HG02642 (cell line): Measurements from ENCODE around the gene TMEM232.
"Not testable (repeated sequence)": the region's sequence is repeated elsewhere in the genome, so short reads cannot be mapped to it uniquely, and the experiment has no call there.

Source experiments
- ATAC-seq: cut with Tn5 transposase; IDR thresholded peaks from one replicate; pipeline ENCODE4 v1.9.1; 2021; ENCODE audit warnings: mild to moderate bottlenecking; ENCODE audit not compliant: unreplicated experiment, poor library complexity

The TMEM232 gene

DNA sequence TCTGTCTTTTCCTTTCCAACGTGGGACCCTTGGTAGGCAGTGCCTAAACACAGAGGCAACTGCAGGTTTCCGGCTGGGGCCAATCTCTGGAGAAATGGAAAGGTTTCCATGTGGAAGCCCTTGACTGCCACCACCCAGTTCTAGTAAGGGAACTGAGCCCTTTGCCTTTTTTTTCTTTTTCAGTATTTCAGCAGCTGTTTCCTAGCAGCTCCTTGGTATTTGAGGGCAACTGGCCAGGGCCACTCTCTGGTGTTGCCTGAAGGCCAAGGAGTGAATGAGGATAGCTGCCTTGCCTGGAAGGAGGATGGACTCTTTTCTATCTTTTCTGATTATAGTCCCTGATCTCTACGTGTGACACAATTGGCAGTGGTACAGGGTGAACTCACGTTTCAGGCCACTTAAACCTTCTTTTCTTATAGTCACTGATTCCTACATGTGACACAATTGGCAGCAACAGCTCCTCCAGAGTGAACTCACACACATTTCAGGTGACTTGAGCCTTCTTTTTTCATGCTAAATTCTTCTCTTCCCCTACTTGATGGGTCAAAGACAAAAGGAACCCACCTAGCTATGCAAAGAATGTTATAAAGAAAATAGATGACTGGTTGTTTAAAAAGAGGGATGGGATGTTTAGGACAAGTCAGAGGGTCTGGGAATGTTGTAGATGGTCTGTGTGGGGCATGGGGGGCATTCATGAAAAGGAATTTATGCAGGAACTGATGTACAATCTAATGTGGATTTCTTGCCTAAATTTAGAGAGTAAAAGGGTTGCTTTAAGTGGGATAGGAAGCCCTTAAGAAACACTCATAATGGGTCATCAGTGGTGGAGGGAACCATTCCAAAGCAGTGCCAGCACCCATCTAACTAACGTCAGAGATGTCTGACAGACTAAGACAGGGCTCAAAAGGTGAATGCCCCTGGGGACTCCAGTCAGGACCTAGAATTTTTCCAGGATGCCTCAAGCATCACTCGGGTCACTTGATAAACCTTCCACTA, 190.1 kb downstream of the TMEM232 start:
- no peak for ATAC-seq

- ATAC-seq = not testable (repeated sequence)
These were observed 191.3 kb downstream of the TMEM232 start for GRCh38 chr5:110535146-110535545.

GRCh38 chr5:110525762-110526161, 200.7 kb downstream of the TMEM232 start:
- ATAC-seq = no peak

- ATAC-seq = no peak
These were observed 209.1 kb downstream of the TMEM232 start for GRCh38 chr5:110517396-110517795.

DNA sequence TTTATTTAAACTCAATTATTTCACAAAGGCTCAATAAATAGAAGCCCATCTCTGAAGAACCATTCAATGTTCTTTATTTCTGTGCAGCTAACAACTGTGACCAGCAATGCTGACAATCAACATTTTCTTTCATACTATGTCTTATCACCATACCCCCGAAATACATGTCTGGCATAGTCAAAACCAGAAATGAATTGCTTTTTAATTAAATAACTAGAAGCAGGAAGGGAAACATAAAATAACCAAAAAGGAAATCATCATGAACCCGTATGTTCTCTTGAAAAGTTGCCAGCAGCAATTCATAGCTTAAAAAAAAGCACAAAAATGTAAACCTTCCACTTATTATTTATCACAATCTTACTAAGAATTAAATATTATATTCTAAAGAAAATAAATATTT, 212.4 kb downstream of the TMEM232 start:
- no peak for ATAC-seq

DNA sequence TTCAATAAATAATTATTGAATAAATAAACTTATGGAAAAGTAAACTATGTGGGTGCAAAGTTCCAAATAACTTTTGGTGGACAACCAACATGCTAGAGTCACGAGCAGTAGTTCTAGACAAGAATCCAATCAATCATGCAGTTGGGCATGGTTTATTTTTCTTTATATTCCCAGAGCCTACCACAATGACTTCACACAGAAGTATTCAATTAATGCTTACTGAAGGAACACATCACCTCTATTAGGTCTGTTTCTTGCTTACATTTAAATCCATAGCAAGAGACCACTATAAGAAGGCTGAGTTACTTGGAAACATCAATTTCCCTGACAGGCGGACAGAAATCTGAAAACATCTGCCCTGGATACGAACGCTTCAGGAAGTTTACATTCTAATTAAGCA, 214.2 kb downstream of the TMEM232 start:
- ATAC-seq = no peak

DNA sequence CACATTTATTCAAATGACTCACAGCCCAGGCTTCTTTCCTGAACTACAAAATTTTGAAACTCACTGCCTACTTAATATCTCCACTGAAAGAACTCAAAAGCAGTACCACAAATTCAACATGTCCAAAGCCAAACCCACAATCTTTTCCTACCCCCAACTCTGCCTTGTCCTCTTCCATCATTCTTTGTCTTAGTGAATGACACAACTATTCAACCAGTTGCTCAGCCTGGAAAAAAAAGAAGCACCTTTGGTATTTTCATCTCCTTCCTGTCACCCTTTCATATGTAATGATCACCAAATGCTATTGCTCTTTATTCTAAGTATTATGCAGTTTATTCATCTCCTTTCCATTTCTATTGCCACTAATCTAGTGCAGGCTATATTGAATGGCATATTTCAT, 216.3 kb downstream of the TMEM232 start:
- ATAC-seq = no peak

DNA sequence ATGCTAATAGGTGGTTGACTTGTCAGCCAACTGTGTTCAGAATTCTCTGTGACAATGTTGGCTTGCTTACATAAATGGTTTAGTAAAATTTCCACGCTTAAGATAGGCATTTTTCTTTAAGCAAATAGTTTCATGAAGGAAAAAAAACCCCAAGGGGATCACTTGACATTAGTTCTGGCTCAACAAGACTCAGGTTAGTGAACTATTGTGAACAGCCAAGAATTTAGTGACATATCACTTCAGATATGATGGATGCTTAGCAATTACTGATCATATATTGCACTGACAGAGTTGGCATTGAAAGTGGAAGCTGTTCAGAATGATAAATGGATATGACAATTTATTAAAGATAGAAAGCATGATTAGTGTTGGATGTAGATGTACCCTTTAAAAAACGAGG, 218.5 kb downstream of the TMEM232 start:
- no peak for ATAC-seq

GRCh38 chr5:110506378-110506777, 220.1 kb downstream of the TMEM232 start:
- no peak for ATAC-seq

- no peak for ATAC-seq
These were observed 230.2 kb downstream of the TMEM232 start for GRCh38 chr5:110496276-110496675.

- ATAC-seq = no peak
These were observed 234.0 kb downstream of the TMEM232 start for GRCh38 chr5:110492446-110492845.

DNA sequence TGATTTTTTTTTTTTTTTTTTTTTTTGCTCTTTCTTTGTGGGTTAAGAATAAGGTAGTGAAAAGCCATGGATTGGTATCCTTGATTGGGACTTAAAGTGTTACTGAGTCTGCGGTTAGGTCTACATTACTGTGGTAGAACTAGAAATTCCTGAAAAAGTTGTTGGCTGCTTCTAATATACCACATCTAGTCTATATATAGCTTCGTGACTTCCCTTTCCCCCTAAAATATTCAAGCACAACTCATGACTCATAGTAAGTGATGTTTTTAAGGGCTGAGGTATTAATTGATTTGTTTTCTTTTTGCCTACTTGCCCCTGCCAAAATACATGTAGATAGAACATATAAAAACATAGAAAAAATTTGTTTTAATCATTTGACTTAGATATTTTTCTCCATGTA, 247.6 kb downstream of the TMEM232 start:
- no peak for ATAC-seq

DNA sequence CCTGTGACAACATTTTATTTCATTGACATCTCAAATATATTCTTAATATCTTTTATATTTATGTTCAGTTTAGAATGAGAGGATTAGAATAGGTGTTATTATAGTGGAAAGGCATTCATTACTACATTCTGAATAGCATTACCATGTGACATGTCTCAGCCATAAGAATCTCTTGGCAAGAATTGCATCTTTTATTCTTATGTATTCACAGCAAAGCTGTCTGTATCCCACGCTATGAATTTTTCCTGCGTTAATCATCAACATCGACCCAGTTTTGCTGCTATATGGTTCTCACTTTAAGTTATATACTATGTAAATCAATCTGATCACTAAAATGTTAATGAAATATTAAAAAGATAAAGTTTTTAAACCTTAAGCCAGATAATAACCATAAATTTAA, 248.6 kb downstream of the TMEM232 start:
- no peak for ATAC-seq

DNA sequence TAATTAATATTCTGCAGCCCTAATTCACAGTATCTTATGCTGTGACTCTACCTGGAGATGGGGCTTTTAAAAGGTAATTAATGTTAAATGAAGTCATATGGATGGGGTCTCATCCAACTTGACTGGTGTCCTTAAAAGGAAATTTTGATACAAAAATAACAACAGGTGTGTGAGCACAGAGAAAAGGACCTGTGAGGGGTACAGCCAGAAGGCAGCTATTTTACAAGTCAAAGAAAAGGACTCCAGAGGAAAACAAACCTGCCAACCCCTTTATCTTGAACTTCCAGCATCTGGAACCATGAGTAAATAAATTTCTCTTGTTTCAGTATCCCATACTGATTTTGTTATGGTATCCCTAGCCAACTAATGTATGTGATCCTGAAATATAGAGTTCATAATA, 250.3 kb downstream of the TMEM232 start:
- no peak for ATAC-seq

DNA sequence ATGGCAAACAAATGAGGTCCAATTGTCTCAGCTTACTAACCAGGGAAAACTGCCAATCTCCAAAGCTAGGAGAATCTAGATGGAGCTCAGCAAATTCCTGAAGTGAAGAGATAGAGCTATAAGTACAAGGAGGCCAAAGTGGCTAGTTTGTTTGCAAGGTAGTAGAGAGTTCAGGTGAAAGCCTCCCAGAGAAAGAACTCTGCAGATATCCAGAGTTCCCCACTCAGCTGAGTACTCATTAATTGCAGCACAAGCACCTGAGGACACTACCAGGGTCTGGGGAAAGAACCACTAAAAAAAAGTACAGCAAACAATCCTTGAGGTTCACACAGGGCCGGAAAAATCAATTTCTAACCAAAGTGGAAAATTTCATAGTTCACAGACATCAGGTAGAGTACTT, 250.9 kb downstream of the TMEM232 start:
- ATAC-seq = no peak

GRCh38 chr5:110469486-110469885, 257.0 kb downstream of the TMEM232 start:
- no peak for ATAC-seq

DNA sequence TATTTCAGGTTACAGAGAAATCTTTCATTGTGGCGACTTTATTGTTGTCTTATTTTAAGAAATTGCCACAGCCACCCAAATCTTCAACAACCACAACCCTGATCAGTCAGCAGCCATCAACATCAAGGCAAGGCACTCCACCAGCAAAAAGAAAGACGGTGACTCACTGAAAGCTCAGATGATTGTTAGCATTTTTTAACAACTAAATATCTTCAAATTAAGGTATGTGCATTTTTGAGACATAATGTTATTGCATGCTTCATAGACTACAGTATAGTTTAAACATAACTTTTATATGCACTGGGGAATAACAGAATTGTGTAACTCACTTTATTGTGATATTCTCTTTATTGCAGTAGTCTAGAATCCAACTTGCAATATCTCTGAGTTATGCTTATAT, 263.4 kb downstream of the TMEM232 start:
- ATAC-seq = no peak

- ATAC-seq = no peak
These were observed 265.6 kb downstream of the TMEM232 start for GRCh38 chr5:110460837-110461236.

DNA sequence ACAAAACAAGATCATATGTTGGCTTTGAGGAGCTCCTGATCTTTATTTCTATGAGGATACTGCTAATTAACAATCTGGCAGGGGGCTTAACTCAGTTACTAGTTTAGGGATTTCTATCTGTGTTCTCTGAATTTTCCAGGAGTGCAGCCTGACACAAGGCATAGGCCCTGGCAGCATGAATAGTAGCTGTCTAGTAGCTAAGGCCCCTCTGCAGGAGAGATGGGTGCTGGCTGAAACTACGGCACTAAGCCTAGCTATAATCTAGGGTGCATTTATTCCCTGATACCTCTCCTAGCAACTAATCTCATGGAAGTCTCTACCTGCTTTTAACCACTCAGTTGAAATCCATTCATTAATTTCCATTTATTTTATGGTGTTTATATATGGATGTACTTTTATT, 268.2 kb downstream of the TMEM232 start:
- ATAC-seq = no peak

DNA sequence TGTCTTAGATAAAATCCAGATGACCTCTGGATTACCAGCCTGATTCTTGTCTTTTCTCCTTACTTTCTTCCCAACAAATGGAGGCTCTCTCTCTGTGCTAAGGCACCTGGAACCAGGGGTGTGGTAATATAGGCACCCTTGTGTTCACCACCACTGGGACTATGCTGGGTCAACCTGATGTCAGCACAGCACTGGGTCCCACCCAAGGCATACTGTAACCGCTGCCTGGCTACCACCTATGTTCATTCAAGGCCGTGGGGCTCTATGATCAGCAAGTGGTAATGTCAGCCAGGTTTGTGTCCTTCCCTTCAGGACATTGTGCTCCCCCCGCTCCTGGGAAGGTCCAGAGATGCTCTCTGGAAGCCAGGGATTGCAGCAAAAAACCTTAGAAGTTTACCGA, 283.6 kb downstream of the TMEM232 start:
- ATAC-seq = no peak

GRCh38 chr5:110441035-110441434, 285.4 kb downstream of the TMEM232 start:
- no peak for ATAC-seq

DNA sequence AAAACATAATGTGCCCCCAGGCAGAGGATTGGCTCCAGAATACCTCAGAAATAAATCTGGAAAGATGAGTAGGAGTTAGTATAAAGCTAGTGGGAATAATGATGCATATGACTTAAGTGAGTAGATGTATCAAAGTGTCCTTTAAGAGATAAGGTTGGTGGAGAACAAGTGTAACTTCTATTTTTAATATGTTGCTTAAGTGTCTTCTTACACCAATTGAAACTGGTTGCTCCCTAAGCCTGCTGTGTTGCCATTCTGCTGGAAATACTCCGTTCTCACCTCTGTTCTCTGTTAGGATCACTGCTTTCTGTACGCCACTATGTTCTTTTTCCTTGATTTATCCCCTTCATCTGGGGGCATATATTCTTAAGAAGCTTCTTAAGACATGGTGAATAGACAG, 286.4 kb downstream of the TMEM232 start:
- ATAC-seq = no peak
